ENCODE data around the gene CAST.

The CAST gene

DNA sequence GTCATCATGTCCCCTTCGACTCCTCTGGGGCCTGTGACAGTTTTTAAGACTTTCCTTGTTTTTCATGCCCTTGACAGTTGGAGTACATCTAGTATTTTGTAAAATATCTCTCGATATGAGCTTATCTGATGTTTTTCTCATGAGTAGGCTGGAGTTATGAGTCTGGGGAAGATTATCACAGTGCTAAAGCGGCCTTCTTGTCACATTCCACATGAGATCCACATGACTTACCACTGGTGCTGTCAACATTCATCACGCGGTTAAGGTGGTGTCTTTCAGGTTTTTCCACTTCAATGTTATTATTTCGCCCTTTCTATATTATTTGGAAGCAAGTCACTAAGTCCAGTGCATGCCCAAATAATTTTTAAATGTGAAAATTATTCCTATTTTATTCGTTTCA, 17.1 kb upstream of the CAST start:
- DNase-seq: no peak

DNA sequence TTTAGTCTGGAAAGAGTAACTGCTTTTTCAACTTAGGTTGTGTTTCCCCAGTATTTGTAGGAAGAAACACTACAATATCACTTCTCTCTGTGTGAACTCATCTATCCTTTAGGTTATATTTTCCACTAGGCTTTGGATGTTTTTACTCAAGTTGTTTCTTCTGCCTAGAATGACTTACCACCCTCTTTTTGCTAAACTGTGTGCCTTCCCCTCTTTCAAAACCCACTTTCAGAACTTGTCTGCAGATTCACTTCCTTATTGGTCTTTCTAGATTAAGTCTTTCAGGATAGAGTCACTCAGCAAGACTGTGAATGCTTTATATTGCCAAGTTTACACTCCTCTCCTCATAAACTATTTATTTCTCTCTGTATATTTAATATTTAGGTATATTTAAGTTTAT, 14.2 kb upstream of the CAST start:
- DNase-seq: no peak

DNA sequence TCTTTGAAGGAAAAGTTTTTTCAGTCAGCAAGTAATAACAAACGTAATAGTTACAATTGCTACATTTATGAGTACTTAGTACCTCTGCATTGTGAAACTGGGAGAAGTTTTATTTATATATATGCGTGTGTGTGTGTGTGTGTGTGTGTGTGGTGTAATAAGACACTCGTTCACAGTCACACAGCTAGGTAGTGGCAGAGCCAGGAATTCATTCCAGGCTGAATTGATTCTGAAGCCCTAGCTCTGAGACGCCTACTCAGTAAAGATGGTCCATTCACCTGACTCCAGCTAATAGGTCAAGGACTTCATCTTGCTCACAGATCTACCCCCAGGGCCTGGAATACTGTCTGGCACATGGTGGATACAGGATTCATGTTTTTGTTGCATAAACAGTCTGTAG, 13.6 kb upstream of the CAST start:
- no peak for DNase-seq

DNA sequence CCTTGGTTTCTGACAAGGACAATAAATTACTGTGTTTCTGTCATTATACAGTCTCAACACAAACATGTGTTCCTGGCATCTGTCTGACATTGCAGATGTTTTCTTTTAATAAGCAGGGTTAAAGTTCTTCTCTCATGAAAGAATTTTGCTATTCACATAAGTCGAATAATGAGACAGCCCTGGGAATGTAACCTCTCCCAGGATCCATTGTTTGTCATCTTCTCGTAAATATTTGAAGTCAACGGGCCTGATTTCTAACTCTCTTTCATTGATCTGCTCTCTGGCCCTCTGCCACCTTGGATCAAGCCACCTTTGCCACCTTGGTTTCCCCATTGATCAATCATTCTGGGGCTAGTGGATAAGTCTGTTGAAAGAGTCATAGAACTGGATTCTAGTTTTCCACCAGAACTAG, 12.9 kb upstream of the CAST start:
- DNase-seq: no peak

DNA sequence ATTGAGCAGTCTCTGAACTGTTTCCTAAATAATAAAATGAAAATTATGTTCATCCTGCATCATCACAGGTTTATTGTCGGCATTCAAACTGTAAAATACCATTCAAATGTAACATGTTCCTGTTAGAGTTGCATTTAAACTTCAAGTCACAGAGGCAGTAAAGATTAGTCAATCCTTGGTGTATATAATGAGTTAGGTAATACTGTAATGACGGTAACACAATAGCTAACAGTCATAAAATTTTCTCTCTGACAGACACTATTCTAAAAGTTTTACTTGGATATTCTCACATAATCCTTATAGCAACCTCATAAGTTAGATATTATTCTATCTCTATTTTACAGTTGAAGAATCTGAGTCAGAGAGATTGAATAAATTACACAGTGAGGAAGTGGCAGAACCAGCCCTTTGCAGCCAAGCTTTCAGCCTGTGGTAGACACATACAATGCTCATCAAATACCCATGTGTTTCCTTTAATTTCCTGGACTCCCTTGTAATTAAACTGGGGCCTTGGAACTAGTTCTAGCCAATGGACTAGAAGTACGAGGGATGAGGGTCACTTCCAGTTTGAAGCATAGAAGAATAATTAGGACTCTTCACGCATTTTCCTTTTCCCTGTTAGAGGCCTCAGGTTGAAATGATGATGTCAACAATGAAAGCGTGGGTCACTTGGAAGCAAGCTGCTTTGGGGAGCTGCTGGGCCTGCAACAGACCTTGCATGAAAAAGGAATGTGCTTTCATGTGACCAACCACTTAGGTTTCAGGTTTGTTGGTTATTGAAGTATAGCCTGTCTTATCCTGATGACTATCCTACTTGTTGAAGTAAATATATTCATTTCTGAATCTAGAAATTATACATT, 12.3 kb upstream of the CAST start:
- no peak for DNase-seq

DNA sequence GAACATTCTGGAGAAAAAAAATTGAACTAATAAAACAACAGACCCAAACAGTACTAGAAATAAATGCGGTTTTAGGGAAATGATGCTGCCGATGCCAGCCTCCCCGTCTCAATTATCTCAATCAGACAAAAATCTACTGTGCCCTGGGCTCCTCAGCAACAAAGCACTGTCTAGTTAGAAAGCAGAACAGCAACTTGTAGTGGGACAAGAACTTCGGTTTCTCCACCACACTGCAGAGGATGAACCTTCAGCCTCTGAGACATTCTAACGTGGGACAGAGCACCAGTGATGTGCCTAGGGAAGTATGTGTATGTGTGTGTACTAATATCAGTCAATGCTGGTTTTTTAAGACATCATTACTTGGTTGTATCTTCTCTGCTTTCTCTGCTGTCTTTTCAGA, 11.1 kb upstream of the CAST start:
- DNase-seq: no peak

DNA sequence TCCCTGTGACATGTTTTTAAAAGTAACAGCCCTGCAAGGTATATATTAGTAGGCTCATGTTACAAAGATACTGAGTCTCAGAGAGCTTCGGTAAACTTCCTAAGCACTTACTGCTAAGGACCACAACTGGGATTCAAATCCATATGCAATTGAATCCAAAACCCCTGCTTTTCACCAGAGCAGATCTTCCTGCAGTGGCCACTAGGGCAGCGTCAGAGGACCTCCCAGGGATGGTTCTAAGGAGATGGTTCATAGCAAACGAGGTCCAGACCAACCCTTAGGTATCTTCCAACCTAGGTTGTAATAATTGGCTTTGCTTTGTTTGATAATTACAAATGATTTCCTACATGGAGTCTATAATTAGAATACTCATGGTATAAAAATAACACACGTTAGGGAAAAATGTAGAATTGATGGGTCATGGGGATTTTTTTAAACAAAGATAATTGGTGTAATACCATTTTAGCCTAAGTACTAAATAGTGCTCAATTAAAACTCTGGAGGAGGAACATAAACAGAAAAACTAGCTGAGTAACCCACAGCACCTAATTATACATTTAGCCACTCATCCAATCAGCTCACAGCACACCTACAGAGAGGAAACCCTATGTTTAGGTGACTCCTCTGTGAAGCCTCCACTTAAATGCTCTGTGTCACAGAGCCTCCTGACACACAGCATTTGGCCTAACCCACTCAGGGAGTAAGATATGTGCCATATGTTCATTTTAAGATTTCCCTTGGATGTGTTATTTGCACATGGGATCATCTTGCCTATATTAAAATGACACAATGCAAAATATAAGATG, 10.0 kb upstream of the CAST start:
- no peak for DNase-seq

DNA sequence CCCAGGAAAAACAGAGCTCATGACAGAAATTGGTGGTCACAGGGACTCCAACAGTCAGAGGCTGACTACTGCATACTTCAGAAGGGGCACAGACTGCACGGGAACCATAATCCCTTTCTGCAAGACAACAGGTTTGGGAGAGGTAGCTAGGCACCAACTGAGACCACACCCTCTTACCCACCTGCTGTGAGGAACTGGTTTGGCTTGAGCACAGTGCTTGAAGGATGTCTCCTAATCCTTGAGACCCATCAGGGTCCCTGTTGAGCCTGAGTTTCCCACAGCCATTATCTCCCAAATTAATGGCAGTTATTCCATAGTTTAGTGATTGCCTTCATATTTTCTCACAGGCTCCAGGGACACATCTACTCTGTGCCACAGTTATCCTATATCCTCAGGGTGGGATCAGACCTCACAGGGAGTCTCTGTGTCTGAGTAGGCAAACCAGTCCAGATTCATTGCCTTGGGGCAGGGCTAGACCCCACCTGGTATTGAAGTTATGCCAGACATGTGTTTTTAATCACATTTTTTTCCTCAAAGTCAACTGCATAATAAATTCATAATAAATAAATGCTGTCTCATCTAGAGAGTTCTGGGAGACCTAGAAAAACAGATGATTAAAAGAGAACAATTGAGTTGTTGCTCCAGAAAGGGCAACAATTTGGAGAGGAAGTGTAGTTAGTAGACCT, 9.3 kb upstream of the CAST start:
- no peak for DNase-seq

DNA sequence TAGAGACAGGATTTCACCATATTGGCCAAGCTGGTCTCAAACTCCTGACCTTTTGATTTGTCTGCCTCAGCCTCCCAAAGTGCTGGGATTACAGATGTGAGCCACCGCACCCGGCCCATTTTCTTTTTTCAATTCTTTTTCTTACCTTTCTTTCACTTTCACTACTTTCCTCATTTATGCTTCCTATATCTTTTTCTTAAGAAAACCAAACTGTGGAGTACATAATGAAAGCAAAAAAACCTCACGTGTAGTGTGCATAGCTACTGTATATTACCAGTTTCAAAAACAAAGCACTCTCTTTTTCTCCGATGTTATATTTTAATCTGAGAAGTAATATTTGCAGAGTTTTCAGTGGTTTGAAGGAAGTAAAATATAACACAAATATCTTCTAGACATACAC, 8.0 kb upstream of the CAST start:
- no peak for DNase-seq

DNA sequence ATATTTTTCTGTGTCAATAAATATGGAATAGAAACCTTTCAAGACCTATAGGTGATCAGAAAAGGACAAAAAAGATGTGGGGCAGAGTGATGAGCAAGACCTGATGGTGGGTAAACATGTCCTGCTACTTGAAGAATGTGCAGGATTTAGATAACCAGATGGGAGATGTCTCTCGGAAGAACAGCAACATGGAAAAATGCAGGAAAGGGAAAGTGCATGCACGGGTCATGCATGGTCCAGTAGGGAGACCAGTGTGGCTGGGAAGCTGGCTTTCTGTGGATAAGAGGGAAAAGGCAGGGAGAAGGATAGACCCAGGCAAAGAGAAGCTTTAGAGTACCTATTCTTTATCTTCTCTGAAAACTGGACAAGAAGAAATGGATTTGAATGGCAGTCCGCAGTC, 7.1 kb upstream of the CAST start:
- DNase-seq: no peak

DNA sequence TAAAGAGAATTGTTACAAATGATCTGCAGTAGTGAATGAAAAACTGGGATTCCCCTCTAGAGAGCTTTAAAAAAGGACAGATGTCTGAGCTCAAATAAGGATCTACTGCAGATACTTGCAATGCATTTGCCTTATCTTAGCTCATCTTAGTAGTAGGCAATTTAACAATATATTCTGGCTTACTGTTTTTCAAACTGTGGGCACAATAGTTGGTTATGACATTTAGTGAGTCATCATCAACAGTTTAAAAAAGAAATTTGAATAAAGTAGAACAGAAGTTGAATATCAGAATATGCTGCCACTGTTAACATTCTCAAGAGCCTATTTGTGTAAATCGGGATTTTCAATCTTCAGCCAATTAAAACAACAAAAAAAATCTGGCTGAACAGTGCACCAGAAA, 6.7 kb upstream of the CAST start:
- DNase-seq: no peak

DNA sequence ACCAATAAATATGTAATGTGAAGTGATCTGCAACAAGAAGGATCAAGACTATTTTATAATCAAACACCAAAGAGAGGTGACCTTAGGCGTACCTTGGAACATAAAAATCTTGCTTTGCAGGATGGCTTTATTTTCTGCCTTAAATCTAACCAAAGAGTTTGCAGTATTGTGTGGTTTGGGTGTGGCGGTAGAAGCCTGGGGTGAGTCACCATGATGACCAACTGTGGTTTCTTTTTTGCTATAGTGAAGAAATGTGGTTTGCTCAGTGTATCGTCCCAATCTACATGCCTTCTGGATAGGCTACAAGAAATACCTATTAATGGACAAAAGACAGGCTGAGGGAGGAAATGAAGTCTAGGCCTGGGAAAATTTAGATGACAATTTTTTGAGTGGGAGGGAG, 5.1 kb upstream of the CAST start:
- peak; percentile 46 for DNase-seq

DNA sequence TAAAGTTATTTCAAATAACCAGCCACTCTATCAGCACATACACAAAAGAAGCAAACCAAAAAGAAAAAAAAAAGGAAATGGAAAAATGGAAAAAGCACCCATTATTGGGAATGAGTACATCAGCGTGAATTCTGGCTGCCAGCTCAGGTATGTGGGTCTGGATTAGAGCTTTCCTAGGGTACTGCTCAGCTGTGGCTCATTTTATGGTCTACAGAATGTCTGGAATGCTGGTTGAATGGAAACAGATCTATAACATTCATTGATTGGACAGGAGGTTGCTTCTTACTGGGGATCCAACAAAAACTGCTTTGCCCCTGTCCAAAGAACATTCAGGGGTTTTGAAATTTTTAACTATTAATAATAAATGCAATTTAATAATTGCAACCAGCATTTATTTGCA, 3.9 kb upstream of the CAST start:
- DNase-seq: no peak

DNA sequence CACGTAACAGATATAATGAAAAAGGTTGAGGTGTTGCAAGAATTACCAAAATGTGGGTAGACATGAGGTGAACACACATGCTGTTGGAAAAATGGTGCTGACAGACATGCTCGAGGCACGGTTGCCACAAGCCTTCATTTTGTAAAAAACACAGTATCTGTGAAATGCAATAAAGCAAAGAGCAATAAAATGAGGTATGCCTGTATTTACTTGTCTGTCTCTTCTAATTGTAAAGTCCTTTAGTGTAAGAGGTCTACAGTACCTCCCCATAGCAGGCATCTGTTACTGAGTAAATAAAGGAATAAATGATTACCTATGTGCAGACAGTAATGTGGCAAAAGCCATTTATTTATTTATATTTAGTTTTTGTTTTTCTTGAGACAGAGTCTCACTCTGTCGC, 3.0 kb upstream of the CAST start:
- DNase-seq: no peak

DNA sequence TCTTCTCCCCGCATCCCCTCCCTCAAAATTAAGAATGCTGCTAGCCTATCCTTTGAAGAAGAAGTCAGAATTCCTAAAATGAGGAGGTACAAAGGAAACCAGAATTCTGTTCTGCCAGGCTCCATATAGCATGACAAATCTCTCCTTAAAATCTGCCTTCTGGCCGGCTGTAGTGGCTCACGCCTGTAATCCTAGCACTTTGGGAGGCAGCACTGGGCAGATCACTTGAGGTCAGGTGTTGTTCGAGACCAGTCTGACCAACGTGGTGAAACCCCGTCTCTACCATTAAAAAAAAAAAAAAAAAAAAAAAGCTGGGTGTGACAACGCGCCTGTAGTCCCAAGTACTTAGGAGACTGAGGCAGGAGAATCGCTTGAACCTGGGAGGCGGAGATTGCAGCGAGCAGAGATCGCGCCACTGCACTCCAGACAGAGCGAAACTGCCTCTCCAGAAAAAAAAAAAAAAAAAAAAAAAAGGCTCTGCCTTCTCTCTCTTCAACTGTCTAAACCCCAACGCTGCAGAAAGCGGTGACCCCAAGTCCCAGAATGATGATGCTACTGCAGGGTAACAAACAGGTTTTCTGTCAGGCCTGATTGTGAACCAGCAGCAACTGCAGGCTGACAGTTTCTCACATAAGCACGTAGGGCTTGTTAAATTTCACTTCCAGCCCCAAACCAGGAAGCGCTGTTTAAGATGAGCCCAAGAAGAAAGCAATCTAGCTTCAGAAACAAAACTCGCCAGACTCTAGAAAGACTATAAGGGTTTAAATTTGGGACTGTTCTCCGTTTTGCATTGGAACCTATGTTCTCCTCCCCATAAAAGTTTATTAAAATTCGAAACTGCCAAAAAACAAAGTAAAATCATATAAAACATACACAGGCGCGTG, 963 bp upstream of the CAST start:
- peak; percentile 60 for DNase-seq

DNA sequence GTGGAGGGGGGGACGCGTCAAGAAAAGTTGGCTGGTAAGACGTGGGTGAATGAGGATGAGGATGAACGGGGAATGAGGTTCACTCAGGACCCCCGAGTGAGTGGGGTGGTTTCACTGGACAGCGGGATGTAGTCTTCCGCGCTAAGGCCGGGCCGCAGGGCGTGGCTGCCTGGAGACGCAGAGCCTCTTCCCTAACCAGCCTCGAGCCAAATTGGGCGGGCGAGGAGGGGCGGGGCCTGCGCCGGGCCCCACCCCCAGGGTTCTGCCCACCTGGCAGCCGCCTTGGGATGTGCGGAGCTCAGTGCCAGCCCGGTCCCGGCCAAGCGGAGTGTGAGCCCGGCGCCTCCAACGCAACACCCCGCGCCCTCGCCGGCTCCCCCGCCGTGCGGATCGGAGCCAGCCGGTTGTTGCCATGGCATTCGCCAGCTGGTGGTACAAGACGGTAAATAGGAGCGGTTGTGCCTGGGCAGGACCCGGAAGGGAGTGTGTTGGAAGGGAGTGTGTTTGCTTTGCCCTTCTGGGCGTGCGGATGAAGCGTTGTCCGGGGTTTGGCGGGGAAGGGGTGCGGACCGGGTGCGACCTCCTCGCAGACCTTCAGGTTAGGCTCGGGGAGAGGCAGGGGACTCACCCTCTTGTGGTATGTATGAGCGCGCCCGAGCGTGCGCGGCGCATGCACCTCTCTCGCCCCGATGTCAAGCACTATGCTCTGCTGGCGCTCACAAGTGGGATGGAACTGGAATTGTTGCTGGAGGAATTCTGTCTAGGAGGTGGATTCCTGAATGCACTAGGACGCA, 746 bp downstream of the CAST start:
- peak; percentile 84 for DNase-seq

DNA sequence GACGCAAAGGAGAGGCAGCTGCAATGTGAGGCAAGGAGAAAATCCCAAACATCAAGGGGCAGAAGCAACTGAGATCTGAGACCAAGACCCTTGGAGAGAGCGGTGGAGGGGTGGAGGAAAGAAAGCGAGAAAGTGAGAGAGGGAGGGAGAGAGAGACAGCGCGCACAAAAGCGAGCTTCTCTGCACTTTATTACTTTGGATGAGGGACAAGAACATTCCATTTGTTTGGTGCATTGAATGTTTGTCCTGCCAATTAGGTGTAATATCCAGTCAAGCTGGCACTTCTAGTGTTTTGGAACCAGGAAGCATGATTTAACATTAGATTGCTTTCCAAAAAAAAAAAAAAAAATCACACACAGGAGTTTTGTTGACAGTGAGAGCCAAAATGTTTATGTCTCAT, 1.4 kb downstream of the CAST start:
- DNase-seq: no peak

DNA sequence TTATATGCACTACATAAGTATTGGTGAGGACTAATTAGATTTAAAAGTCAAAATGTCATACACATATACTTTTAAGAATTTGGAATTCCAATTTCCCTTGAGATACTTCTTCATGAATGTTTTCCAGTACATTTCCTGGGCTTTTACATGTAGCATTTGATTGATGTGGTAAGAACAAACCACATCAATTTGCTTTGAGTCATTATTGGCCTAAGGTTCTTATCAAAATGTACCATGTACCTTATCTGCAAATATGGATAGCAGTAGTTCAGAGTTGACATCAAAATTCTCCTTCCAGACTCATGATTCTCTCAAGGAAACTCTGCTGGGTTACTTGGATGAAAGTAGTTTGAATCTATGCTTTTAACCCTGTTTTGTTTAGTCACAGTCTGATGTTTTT, 2.5 kb downstream of the CAST start:
- peak; percentile 45 for DNase-seq

DNA sequence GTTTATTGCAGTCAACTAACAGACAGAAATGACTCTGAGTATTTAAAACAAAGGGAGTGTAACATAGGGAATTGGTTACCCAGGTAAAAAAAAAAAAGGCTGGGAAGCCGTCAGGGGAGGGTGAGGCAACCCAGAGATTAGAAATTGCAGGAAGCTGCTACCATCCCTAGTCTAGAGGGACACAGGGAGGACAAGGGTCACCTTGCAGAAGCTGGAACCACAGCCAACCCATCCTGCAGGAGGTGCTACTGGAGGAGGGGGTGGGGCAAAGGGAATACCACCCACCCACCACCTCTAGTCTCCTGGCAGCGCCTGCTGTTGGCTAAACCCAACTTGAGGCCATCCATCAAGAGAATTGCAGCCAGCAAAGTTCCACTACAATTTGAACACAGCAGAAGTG, 6.5 kb downstream of the CAST start:
- no peak for DNase-seq

DNA sequence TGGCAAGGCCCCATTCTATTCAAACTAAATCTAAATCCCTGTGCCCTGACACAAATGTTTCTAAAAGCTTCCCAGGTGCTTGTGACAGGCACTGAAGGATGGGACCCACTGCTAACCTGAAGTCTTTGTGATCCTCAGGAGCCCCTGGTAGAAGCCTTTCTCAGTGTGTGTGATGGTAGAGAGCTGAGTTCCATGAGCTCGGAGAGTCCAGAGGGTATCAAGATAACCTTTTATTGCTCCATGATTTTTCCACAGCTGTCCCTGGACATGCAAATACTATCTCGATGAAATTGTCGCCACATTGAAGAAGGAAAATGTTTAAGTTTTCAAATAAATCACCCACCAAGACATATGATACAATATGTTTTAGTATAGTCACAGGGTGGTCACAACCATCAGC, 7.7 kb downstream of the CAST start:
- no peak for DNase-seq

DNA sequence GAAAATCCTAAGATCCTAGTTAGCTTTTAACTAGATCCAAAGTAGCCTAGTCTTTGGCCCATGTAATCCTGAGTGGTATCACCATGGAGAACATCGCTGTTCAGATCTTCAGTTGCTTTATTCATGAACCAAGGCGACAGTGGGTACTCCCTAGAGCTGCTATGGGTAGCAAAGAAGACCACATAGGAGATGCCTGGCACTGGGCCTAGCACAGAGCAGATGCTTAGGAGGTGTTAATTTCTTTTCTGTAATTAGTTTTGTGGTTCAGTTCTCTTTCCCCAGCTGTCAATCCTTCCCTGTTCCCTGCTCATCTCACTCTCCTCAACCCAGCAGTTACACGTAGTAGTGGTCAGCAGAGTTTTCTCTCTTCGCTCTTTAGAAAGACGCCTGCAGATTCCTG, 9.3 kb downstream of the CAST start:
- DNase-seq: no peak

DNA sequence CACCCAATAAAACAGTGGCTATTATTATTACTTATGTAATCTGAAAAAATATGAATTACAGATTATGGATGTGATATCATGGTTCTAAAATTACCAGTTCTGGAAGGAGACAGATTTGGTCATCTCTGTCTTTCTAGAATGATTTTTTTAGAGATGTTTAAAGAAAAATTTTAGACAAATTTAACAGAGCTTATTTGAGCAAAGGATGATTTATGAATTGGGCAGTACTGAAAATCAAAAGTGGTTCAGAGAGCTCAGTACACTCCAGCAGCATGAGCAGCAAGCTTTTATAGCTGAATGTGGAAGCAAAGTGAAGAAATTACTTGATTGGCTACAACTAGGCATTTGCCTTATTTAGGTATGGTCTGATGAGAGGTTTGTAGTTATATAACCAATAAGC, 11.0 kb downstream of the CAST start:
- no peak for DNase-seq

Measured in central memory CD4-positive, alpha-beta T cell (primary cell).